Hepatocyte (in vitro differentiated cells): Measurements from ENCODE around the gene OSR1.

Source experiments
- CTCF ChIP-seq: fragments of 200-600 bp; sonication (generic); IDR thresholded peaks from 2 replicates; pipeline ENCODE4 v1.5.1; 2016; ENCODE audit warnings: antibody characterized with exemption, mild to moderate bottlenecking; ENCODE audit not compliant: poor library complexity
- EZH2 ChIP-seq: fragments of 200-600 bp; sonication (generic); IDR thresholded peaks from 2 replicates; pipeline ENCODE4 v1.6.1; 2016; ENCODE audit warnings: antibody characterized with exemption, mild to moderate bottlenecking, borderline replicate concordance
- EZH2phosphoT487 ChIP-seq: fragments of 200-600 bp; sonication (generic); IDR thresholded peaks from one replicate; pipeline ENCODE4 v1.6.1; 2018; ENCODE audit warnings: antibody characterized with exemption, mild to moderate bottlenecking, low read depth, moderate library complexity; ENCODE audit not compliant: unreplicated experiment, severe bottlenecking

- TF ChIP-seq CTCF: no peak
- TF ChIP-seq EZH2: no peak
- no peak for TF ChIP-seq EZH2phosphoT487
These were observed 20.7 kb downstream of the OSR1 start for GRCh38 chr2:19337742-19338141.
